Measurements from ENCODE around the gene RPS6KB2. TPM values are rescaled to one million over a fixed set of nuclear protein-coding genes. Genes with fewer than 3 reads are reported as not detected.

The RPS6KB2 gene
- polyA plus RNA-seq, 1 donor from 2014 or later: 92.8 TPM

GRCh38 chr11:67455054-67455453 is 26.8 kb downstream of the RPS6KB2 start, which contains the start of gene CABP4:
CABP4 (plus strand) TSS chr11:67455354; CDS start chr11:67455424, 70 bp downstream.
- H3K9me3 ChIP-seq (ENCODE audit: low read length): no peaks in the 10 kb centered on the region
- H4K20me1 ChIP-seq (ENCODE audit: insufficient read depth): no peaks in the 10 kb centered on the region
- no peaks in the 10 kb centered on the region for H3K27me3 ChIP-seq (ENCODE audit: insufficient read depth, low read depth, low read length)
- H3F3A ChIP-seq (ENCODE audit: insufficient read depth, low read length, poor library complexity, severe bottlenecking): no peaks in the 10 kb centered on the region
- H3K4me2 ChIP-seq (ENCODE audit: low read length): no peak within 1 kb of the TSS
- H3K27ac ChIP-seq (ENCODE audit: low read length): no peak within 1 kb of the TSS
- H3K36me3 ChIP-seq (ENCODE audit: insufficient read depth, low read length): no peaks in the 10 kb centered on the region
- no peak for TF ChIP-seq REST (IDR thresholded peaks at IDR 0.05; ENCODE audit: borderline replicate concordance)
- no peak for TF ChIP-seq EP300 (conservative IDR thresholded peaks at IDR 0.05; ENCODE audit: poor library complexity, severe bottlenecking)
- TF ChIP-seq MXI1 (conservative IDR thresholded peaks at IDR 0.05; ENCODE audit: poor library complexity, severe bottlenecking): no peak
- TF ChIP-seq TAF1 (IDR thresholded peaks at IDR 0.05; ENCODE audit: low read depth): no peak
- TF ChIP-seq CTCF (IDR thresholded peaks at IDR 0.05; ENCODE audit: poor library complexity, severe bottlenecking): no peak
- TF ChIP-seq EZH2 (IDR thresholded peaks at IDR 0.05; ENCODE audit: borderline replicate concordance, insufficient read depth, low read length, poor library complexity, severe bottlenecking): no peak
- no peak for TF ChIP-seq POLR2AphosphoS5 (IDR thresholded peaks at IDR 0.05)
- no peak for TF ChIP-seq SMC3 (conservative IDR thresholded peaks at IDR 0.05; ENCODE audit: poor library complexity)
- no peak for TF ChIP-seq RAD21 (conservative IDR thresholded peaks at IDR 0.05)
- H3K9ac ChIP-seq (ENCODE audit: low read length): no peak within 1 kb of the TSS
- H3K4me3 ChIP-seq (ENCODE audit: low read length): no peak within 1 kb of the TSS
- no peak within 1 kb of the TSS for H2AFZ ChIP-seq (ENCODE audit: low read depth, low read length)
- H3K9me2 ChIP-seq (ENCODE audit: insufficient read depth, low read length): no peaks in the 10 kb centered on the region
- H3K79me2 ChIP-seq (replicated peaks; ENCODE audit: insufficient read depth, low read length): no peaks in the 10 kb centered on the region

- no peak overlapping the region for H2AFZ ChIP-seq (ENCODE audit: low read depth, low read length)
- no peak overlapping the region for H3K4me3 ChIP-seq (ENCODE audit: low read length)
- H3F3A ChIP-seq (ENCODE audit: insufficient read depth, low read length, poor library complexity, severe bottlenecking): no peaks in the 10 kb centered on the region
- H3K27ac ChIP-seq (ENCODE audit: low read length): no peak overlapping the region
- H3K9me2 ChIP-seq (ENCODE audit: insufficient read depth, low read length): no peaks in the 10 kb centered on the region
- H3K79me2 ChIP-seq (replicated peaks; ENCODE audit: insufficient read depth, low read length): no peaks in the 10 kb centered on the region
- H3K36me3 ChIP-seq (ENCODE audit: insufficient read depth, low read length): no peaks in the 10 kb centered on the region
- no peaks in the 10 kb centered on the region for H3K27me3 ChIP-seq (ENCODE audit: insufficient read depth, low read depth, low read length)
- H4K20me1 ChIP-seq (ENCODE audit: insufficient read depth): no peaks in the 10 kb centered on the region
- TF ChIP-seq CTCF (IDR thresholded peaks at IDR 0.05; ENCODE audit: poor library complexity, severe bottlenecking): no peak
- no peak overlapping the region for H3K9ac ChIP-seq (ENCODE audit: low read length)
- no peaks in the 10 kb centered on the region for H3K9me3 ChIP-seq (ENCODE audit: low read length)
- no peak overlapping the region for H3K4me2 ChIP-seq (ENCODE audit: low read length)
Observed at GRCh38 chr11:67456068-67456705, 27.9 kb downstream of the RPS6KB2 start.
